OCI-M1 (cell line): ENCODE data around the gene SGPL1.
A peak's percentile ranks its signal among the peaks of the same experiment; 100 is the strongest.

Experiments used
- DNase-seq: peaks from one replicate; lab custom pipeline; 2025; lab: John Stamatoyannopoulos, UW

The SGPL1 gene

GRCh38 chr10:70780370-70780760 lies 35.4 kb upstream of the SGPL1 start:
- no peak for DNase-seq

GRCh38 chr10:70780772-70781171 lies 35.0 kb upstream of the SGPL1 start:
- no peak for DNase-seq

GRCh38 chr10:70781461-70782051 lies 34.2 kb upstream of the SGPL1 start:
- no peak for DNase-seq

- DNase-seq = no peak
Observed at GRCh38 chr10:70782086-70782745, 33.5 kb upstream of the SGPL1 start.

GRCh38 chr10:70782746-70783680 lies 32.7 kb upstream of the SGPL1 start:
- no peak for DNase-seq

GRCh38 chr10:70784016-70784415 lies 31.7 kb upstream of the SGPL1 start:
- no peak for DNase-seq

GRCh38 chr10:70784471-70784870 lies 31.3 kb upstream of the SGPL1 start:
- DNase-seq = no peak

GRCh38 chr10:70785190-70785589 lies 30.6 kb upstream of the SGPL1 start, which contains the start of gene TBATA:
TSS of gene TBATA (minus strand) at chr10:70785377. CDS start at chr10:70783379, 1,998 bp downstream.
- no peak for DNase-seq

- peak; percentile 11 for DNase-seq
Observed at GRCh38 chr10:70786799-70787415, 28.8 kb upstream of the SGPL1 start.

GRCh38 chr10:70791386-70792039 lies 24.2 kb upstream of the SGPL1 start:
- no peak for DNase-seq

GRCh38 chr10:70795613-70796012 lies 20.1 kb upstream of the SGPL1 start:
- DNase-seq = no peak

GRCh38 chr10:70797840-70798239 lies 17.9 kb upstream of the SGPL1 start:
- no peak for DNase-seq

GRCh38 chr10:70799124-70799523 lies 16.6 kb upstream of the SGPL1 start:
- no peak for DNase-seq

- no peak for DNase-seq
Observed at GRCh38 chr10:70801854-70802253, 13.9 kb upstream of the SGPL1 start.

- no peak for DNase-seq
Observed at GRCh38 chr10:70803775-70804420, 11.8 kb upstream of the SGPL1 start.

- DNase-seq = no peak
Observed at GRCh38 chr10:70804421-70804808, 11.3 kb upstream of the SGPL1 start.

GRCh38 chr10:70805619-70806215 lies 10.0 kb upstream of the SGPL1 start:
- DNase-seq = no peak

GRCh38 chr10:70806841-70807240 lies 8.9 kb upstream of the SGPL1 start:
- DNase-seq = no peak

GRCh38 chr10:70807556-70807955 lies 8.2 kb upstream of the SGPL1 start:
- DNase-seq = no peak

GRCh38 chr10:70809011-70809611 lies 6.6 kb upstream of the SGPL1 start:
- DNase-seq = no peak

- DNase-seq = no peak
Observed at GRCh38 chr10:70809726-70810125, 6.0 kb upstream of the SGPL1 start.
